GM21447 (cell line): ENCODE data around the gene RPF1.
"Not testable (repeated sequence)": the region's sequence is repeated elsewhere in the genome, so short reads cannot be mapped to it uniquely, and the experiment has no call there.

Experiments
- ATAC-seq: cut with Tn5 transposase; IDR thresholded peaks from one replicate; pipeline ENCODE4 v1.9.1; 2021; ENCODE audit not compliant: unreplicated experiment

Gene RPF1, protein sequence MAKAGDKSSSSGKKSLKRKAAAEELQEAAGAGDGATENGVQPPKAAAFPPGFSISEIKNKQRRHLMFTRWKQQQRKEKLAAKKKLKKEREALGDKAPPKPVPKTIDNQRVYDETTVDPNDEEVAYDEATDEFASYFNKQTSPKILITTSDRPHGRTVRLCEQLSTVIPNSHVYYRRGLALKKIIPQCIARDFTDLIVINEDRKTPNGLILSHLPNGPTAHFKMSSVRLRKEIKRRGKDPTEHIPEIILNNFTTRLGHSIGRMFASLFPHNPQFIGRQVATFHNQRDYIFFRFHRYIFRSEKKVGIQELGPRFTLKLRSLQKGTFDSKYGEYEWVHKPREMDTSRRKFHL

DNA sequence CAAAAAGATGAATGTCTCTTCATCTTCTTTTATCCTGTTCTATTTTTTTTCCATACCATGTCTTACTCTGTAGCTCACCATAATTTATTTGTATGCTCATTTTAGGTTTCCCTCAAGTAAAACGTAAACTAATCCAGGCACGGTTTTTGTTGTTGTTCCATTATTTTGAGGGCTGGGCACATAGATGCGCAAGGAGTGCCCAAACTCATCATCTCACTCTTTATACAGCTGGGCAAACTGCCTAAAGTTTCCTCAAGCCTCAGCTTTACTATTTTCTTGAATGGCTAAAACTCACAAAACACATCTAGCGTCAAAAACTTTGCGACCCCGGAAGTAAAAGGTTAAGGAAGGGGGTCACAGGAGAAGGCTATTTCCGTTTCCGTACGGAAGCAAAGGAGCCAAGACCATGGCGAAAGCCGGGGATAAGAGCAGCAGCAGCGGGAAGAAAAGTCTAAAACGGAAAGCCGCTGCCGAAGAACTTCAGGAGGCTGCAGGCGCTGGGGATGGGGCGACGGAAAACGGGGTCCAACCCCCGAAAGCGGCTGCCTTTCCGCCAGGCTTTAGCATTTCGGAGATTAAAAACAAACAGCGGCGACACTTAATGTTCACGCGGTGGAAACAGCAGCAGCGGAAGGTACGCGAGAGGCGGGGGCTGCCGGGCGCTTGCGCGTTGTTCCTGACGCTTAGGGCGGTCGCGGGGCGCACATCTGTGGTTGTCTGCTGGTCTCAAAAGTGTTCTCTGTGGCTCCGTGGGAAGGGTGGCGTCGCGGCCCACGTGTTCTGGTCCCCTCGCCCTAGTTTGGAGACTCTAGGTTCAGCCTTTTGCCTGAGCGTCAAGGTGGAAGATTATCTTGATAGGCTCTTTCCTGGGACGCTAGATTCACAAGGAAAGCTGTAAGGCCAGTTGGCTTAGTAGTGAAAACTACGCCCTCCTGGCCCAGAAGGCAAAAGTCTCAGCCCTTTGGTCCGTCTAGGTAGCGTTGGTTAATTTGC is at the start of gene RPF1:
Gene RPF1, plus strand, starts transcription at position 391 of the 993 bp plus-strand sequence. Its CDS starts 16 bp downstream, at position 407.
- ATAC-seq = peak; percentile 95

DNA sequence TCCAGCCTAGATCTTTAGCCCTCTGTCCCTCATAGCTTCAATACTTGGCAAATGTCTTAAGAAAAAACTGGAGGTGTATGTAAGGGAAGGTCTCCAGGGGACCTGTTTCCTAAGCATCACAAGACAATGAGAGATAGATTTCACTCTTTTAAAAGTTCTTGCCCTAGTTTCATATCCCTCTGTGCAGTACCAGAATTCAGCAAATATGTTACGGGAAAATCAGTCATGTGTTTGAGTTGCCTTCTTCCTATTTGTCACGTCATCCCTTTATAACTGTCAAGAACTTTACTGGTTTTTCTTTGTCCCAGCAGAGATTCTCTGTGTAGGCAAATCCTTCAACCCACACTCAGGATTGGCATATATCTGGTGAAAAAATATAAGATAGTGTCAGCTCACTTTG is 48.5 kb upstream of the RPF1 start:
- no peak for ATAC-seq

DNA sequence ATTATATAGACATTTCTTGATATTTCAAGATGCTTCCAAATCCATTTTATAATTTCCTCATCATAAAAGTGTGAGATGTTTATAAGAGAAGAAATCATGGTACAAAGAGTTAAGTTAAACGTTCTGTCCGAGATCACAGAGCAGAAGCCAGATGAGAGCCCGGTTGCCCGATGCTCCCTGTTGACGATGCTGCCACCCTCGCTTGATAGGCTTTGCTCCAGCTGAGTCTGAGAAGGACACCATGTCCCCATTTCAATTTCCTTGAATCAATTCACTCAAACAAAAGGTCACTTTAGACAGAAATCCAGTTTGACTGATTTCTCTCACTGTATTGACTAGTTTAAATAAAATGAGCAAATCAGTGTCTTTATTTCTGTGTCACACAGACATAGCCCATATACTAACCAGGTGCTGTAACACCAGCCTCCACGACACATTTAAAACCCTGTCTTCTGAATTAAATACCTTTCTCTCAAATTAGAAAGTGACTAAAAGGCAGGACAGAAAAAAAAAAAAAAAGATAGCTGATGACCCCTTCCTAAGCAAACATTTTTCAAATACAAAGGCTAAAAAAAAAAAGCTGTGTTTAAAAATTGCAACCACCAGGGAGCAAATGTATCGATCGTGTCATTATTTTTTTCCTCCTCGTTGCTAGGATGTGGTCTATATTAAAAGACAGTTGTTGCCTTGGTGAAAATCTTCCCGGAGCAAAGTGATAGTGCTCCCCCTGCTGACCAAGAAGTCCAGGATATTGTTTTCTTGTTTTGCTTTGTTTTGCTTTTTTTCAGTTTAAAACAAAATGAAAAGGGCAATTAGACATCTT is 45.6 kb upstream of the RPF1 start:
- peak; percentile 58 for ATAC-seq

DNA sequence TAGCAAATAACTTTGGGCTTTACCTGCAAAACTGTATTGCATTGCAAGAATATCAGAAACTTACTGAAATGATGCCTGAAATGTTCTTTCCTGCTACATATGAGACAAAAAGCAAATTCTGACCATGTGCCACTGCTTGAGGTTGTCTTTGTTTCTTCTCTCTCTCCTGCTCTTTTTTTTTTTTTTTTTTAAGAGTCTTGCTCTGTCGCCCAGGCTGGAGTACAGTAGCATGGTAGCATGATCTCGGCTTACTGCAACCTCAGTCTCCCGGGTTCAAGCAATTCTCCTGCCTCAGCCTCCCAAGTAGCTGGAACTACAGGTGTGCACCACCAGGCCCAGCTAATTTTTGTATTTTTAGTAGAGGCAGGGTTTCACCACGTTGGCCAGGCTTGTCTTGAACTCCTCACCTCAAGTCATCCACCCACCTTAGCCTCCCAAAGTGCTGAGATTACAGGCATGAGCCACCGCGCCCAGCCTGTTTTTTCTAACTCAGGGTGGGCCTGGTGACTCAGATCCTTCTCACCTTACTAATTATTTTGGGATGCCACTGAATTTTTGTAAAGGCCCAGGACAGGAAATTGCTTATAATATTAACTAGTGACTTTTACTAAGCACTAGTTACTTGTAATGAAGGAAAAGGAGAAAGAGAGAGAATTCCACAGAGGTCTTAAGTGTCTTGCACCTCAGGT is 44.8 kb upstream of the RPF1 start:
- no peak for ATAC-seq

DNA sequence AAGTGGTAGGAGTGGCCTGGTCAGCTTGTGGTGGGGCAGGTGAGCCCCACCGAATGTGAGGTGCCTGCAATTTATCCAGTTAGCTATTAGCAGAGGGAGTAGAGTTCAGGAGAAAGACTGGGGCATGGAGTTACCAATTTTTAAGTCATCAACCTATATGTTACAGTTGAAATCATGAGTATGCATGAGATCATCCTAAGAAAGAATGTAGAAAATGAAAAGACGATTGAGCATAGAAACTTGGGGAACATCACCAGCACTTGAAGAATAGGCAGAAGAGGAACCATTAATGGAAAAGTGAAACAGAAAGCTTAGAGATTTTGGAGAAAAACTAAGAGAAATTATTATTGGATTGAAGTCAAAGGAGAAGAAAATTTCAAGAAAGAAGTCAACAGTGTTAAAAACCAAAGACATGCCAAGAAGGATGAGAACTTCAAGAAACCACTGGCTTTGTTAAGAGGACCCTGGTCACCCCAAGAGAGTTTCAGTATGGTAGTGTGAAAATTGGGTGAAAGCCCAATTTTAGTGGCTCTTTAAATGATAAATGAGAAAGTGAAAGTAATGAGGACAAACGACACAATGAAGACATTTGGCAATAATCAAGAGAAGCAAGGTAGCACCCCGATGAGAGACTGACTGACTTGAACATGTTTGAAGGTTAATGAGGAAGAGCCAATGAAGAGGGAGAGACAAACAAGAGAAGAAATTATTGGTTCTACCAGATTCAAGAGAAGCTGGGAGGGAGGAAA is 44.1 kb upstream of the RPF1 start:
- ATAC-seq = no peak

DNA sequence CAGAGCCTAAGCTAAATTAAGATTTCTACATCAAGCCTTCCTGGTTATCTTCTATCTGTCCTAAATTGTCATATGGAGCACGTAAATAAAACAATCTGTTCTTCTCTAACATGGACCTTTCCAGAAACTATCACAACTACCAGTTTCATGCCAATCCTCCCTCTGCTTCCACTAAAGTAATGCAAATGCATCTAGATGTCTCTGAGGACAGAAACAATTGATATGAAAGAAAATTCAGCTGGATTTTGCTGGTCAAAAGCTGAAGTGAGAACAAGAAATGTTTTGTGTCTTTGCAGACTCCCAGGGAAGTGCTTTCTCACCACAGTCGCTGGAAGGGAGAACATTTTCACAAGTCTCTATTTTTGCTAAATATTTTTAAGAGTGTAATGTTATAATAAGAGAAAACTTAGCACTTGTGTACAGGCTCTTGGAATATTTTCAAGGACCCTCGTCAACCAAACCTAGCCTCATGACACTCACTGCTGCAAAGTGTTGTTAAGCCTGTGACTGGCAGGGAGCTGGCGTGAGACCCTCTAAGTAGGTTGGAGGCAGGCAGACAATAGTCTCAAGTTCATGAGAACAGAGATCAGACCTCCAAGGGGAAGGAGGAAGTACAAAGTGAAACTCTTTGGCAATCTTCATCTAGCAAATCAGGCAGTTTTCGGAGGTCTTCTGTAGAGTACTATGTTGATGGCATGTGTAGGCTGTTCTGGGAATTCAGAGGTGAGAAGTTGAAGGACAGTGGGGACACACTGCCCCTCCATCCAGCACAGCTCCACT is 42.0 kb upstream of the RPF1 start:
- peak; percentile 34 for ATAC-seq

DNA sequence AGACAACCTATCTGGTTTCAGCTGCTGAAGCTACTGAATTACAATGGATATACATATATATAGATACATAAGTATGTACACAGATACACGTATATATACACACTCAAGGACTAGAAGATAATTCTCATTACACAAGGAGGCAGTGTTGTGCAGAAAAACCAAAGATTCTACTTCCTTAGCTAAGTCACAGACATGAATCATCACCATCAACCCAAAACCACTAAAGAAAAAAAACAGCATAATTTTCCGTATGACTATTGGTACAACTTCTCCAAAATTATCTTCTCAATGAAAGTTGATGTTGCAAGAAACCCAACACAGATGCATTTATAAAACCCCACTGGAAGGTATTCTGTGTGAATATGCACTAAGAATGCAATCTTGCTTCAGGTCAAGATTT is 36.8 kb upstream of the RPF1 start:
- ATAC-seq = peak; percentile 98

DNA sequence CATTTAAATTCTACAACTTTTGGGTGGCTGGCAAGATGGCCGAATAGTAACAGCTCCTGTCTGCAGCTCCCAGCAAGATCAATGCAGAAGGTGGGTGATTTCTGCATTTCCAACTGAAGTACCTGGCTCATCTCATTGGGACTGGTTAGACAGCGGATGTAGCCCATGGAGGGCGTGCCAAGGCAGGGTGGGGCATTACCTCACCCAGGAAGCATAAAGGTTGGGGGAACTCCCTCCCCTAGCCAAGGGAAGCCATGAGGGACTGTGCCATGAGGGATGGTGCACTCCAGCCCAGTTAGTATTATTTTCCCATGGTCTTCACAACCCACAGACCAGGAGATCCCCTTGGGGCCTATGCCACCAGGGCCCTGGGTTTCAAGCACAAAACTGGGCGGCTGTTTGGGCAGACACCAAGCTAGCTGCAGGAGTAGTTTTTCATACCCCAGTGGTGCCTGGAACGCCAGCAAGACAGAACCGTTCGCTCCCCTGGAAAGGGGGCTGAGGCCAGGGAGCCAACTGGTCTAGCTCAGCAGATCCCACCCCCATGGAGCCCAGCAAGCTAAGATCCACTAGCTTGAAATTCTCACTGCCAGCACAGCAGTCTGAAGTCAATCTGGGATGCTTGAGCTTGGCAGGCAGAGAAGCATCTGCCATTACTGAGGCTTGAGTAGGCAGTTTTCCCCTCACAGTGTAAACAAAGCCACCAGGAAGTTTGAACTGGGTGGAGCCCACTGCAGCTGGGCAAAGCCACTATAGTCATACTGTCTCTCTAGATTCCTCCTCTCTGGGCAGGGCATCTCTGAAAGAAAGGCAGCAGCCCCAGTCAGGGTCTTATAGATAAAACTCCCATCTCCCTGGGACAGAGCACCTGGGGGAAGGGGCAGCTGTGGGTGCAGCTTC is 36.1 kb upstream of the RPF1 start:
- ATAC-seq = not testable (repeated sequence)

DNA sequence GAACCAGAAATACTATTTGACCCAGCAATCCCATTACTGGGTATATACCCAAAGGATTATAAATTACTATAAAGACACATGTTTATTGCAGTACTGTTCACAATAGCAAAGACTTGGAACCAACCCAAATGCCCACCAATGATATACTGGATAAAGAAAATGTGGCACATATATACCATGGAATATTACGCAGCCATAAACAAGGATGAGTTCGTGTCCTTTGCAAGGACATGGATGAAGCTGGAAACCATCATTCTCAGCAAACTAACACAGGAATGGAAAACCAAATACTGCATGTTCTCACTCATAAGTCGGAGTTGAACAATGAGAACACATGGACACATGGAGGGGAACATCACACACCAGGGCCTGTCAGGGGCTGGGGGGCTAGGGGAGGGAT is 30.4 kb upstream of the RPF1 start:
- not testable (repeated sequence) for ATAC-seq

DNA sequence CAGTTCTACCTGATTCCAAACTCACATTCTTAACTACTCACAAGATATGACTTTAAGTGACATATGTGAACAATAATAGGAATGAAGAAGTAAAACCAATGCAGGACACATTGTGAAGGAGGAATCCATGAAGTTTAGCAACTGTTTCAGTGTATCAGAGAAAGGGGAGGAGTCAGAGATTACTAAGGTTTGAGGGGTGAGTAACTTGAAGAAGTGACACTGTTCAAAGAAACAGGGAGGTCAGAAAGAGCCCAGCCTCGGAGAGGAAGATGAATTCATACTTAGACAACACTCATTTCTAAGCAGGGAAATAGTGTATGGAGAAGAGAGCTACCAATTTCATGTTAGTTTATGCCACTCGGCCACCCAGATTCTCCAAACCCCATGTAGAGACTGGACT is 28.2 kb upstream of the RPF1 start:
- no peak for ATAC-seq

DNA sequence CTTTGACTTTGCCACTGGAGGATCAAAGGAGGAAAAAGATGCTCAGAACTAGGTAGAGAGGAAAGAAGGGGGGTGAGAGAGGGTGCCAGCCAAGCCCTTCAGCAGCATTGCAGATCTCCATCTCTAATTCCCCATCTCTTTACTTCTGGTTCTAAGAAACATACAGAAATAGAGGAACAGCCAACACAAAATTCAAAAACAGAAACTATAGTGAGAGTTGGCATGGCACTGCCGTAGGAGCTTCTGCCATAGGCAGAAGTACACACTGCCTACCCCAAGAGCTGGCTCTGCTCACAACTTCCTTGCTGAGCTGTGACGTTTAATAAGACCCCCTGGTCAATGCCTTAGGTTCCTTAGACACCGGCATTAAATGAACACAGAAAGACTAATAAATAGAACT is 26.6 kb upstream of the RPF1 start:
- ATAC-seq = no peak

DNA sequence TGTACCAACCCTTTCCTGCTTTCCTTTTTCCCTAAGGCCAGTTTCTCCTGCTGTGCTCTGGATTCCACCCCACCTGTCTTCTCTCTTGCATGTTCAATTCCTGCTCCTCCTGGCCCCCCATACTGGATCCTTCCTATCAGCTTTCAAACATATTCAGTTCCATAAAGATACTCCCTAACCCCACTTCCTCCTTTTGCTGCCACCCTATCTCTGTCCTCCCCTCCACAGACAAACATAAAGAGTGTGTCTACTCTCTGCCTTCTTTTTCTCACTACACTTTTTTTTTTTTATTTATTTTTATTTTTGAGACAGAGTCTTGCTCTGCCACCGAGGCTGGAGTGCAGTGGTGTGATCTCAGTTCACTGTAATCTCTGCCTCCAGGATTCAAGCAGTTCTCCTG is 16.9 kb upstream of the RPF1 start:
- no peak for ATAC-seq

DNA sequence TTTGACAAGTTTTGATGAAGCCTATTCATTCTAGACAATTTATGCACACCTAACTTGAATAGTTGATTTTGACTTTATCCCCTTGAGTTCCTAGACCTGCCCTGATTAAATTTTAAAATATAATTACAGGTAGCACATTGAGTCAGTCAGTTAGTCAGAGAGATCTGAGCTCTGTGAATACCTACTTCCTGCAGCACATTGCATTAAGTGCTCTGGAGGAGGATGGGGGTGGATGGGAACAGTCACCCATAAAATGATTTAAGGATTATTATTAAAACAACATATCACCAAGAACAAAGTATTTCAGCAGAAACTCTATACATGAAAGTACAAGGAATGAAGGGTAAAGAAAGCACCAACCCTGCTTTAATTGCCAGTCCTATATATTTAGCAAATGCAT is 11.8 kb upstream of the RPF1 start:
- no peak for ATAC-seq

DNA sequence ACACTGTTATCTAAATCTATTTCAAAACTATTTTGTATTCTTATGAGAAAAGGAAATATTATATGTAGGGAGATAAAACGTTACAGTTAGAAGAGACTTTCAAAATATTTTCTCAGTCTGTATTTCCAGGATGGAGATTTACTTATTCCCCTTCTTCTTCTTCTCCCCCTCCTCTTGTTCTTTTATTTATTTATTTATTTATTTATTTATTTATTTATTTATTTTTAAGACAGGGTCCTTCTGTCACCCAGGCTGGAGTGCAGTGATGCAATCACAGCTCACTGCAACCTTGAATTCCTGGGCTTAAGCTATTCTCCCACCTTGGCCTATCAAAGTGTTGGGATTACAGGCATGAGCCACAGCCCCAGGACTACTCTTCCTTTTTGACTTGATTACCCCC is 2.8 kb upstream of the RPF1 start:
- ATAC-seq = no peak

DNA sequence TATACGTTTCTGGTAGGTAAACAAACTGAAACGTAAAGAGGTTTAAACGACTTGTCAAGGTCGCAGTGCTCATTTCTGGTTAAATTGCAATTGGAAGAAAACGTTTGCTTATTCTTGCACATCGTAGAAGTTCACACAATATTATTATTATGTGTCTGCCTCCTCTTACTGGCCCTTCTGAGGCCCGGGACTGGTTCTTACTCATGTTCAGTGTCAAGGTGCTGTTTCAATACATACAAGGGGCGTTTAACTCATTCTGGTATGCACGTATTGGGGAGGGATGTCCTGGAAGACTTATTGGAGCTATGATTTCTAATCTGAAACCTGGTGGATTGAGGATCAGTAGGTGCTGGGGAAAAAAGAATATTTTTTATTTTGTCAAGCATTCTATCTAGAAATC is 932 bp downstream of the RPF1 start:
- no peak for ATAC-seq

DNA sequence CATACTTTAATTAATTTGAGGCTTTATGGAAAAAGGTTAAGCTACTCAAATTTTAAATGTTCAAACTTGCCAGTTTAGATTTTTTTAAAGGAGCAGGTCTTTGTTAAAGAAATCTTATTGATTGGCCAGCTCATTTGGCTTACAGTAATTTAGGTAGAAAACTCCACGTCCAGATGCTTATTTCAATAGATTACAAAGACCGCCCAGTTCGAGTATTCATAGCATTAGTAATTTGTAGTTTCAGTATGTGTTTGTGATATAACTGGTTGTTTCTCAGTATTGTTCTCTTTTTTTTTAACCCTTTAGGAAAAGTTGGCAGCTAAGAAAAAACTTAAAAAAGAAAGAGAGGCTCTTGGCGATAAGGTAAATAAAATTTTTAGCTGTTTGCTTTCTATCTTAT is 1.6 kb downstream of the RPF1 start:
- ATAC-seq = no peak

DNA sequence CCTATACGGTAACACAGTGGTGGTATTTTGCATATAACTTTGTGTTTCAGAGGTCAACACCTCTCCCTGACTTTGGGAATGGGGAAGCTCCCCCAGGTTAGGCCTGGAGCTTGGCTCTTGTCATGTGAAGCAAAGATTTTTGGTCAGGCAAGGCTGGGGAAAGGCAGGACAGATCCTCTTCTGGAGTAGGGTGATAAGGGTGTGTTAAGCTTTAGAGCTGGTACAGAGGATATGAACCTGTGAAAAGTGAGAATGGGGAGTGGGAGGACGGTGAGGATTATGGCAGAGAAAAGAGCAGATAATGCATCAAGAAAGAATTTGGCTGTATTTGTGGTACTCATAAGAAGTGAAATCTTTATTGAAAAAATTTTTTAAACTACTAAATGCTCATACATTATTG is 2.3 kb downstream of the RPF1 start:
- no peak for ATAC-seq

DNA sequence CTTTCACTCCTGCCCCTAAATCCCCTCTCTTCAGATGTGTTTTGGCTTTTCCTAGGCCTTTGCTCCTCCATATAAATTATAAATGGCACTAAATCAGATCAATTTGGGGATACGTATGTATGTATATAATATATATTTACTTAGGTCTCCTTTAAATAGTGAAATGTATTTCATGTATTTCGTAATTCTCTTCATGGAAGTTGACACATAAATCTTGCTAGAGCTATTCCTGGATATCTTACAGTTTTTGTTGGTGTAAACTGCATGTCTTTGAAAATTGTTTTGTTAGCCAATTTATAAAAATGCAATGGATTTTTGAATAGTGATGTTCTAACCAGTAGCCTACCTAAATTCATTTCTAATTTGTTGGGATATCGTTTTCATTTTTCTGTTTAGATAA is 9.0 kb downstream of the RPF1 start:
- no peak for ATAC-seq
